Adrenal gland (tissue), 5 donors: Measurements from ENCODE around the gene MFSD12.

Source experiments
- POLR2A ChIP-seq, 2 donors: fragments of 450-650 bp; IDR thresholded peaks; one replicate each; pipeline ENCODE4 v1.6.1; 2017; ENCODE audit warnings: antibody characterized with exemption in 2 of 2, mild to moderate bottlenecking in 2 of 2, moderate library complexity in 1 of 2
- TF ChIP-seq, protein P1 (sequence below), 6 experiments: fragments of 450-650 bp in 4 of 6; fragments of 200-600 bp in 2 of 6; sonication (generic) in 1 of 6; IDR thresholded peaks; 1 replicate in 5 of 6; 2 replicates in 1 of 6; pipeline versions ENCODE4 v1.5.1 to v1.8.0; 2016 to 2021; ENCODE audit warnings: antibody characterized with exemption in 6 of 6, mild to moderate bottlenecking in 2 of 6, moderate library complexity in 1 of 6
- donor health status: DM: no; HTN: no; CAD: no.

- no peak for TF ChIP-seq POLR2A (IDR thresholded peaks at IDR 0.05)
- TF ChIP-seq, protein P1, sequence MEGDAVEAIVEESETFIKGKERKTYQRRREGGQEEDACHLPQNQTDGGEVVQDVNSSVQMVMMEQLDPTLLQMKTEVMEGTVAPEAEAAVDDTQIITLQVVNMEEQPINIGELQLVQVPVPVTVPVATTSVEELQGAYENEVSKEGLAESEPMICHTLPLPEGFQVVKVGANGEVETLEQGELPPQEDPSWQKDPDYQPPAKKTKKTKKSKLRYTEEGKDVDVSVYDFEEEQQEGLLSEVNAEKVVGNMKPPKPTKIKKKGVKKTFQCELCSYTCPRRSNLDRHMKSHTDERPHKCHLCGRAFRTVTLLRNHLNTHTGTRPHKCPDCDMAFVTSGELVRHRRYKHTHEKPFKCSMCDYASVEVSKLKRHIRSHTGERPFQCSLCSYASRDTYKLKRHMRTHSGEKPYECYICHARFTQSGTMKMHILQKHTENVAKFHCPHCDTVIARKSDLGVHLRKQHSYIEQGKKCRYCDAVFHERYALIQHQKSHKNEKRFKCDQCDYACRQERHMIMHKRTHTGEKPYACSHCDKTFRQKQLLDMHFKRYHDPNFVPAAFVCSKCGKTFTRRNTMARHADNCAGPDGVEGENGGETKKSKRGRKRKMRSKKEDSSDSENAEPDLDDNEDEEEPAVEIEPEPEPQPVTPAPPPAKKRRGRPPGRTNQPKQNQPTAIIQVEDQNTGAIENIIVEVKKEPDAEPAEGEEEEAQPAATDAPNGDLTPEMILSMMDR (IDR thresholded peaks at IDR 0.05): no peak
These were observed 36.3 kb downstream of the MFSD12 start for GRCh38 chr19:3521104-3521445.
